HG03025 (cell line): ENCODE data around the gene PATZ1.

Experiments used
- ATAC-seq: cut with Tn5 transposase; IDR thresholded peaks from one replicate; pipeline ENCODE4 v1.9.1; 2021; ENCODE audit warnings: mild to moderate bottlenecking, moderate library complexity; ENCODE audit not compliant: unreplicated experiment, low FRiP score

PATZ1 gene

GRCh38 chr22:31284281-31285155, 61.6 kb downstream of the PATZ1 start:
- ATAC-seq: no peak

- no peak for ATAC-seq
Observed at GRCh38 chr22:31282748-31283468, 63.2 kb downstream of the PATZ1 start.

GRCh38 chr22:31281733-31282132, 64.4 kb downstream of the PATZ1 start:
- no peak for ATAC-seq

GRCh38 chr22:31279821-31280505, 66.2 kb downstream of the PATZ1 start:
- ATAC-seq: no peak

GRCh38 chr22:31279327-31279669, 66.8 kb downstream of the PATZ1 start:
- ATAC-seq: no peak

GRCh38 chr22:31278626-31279326, 67.4 kb downstream of the PATZ1 start:
- ATAC-seq: no peak

GRCh38 chr22:31278151-31278621, 68.0 kb downstream of the PATZ1 start:
- ATAC-seq: no peak

GRCh38 chr22:31277741-31278140, 68.4 kb downstream of the PATZ1 start:
- ATAC-seq: no peak

- no peak for ATAC-seq
Observed at GRCh38 chr22:31276426-31277167, 69.5 kb downstream of the PATZ1 start.
